ENCODE measurements around the gene ARL15.
"Not testable (repeated sequence)": the region's sequence is repeated elsewhere in the genome, so short reads cannot be mapped to it uniquely, and the experiment has no call there.

Gene ARL15

DNA sequence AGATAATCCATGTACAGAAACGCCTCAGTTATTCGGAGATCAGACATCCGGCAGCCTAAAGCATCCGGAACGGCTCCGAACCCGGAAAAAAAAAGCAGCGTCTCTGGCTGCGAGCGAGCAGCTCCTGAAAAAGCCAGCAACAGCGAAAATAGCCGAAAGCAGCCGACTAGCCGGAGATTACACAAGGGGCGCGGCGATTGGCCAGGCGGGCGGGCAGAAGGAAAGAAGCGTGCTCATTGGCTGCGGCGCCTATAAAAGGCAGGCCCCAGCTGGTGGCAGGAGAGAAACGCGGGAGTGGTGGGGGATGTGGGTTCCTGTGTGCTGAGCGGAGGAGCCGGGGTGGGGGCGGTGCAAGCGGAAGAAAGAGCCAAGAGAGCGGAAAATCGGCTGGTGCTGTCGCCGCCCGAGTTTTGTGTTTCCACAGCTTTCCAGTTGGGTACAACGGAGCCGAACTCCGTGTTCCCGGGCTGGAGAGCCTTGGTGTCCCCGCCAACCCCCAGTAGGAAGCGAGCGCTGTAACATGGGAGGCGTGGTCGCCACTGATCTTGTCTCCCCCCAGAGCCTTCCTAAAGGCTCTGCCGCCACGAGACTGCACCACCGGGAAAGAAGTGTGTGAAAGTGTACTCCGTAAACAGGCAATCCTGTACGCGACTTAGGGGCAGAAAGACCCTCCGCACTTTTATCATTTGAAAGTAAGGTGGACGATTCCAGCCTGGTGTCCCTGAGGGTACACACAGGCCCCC, at the start of gene ARL15:
ARL15 (minus strand) TSS at position 141 of the 743 bp plus-strand sequence.
- peak; percentile 98 for DNase-seq (ENCODE audit: low spot score)

DNA sequence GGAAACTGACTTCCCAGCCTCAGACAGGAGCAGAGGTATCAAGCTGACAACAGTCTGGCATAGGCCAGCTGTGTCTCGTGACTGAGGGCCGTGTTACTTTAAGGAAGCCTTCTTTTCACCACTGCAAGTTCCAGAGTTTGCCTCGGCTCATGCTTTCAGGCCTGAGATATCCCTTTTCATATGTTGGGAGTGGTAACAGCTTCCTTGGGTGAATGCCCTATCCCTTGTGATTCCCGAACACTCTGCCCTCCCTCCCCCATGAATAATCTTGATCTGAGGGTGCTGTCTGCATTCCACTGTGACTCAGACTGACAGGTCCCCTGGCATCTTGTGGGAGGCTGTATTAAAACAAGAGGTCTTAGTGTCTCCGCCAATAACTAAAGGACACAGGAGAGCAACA, 49.7 kb upstream of the ARL15 start:
- no peak for DNase-seq (ENCODE audit: low spot score)

GRCh38 chr5:54357408-54358058, 47.2 kb upstream of the ARL15 start:
- no peak for DNase-seq (ENCODE audit: low spot score)

DNA sequence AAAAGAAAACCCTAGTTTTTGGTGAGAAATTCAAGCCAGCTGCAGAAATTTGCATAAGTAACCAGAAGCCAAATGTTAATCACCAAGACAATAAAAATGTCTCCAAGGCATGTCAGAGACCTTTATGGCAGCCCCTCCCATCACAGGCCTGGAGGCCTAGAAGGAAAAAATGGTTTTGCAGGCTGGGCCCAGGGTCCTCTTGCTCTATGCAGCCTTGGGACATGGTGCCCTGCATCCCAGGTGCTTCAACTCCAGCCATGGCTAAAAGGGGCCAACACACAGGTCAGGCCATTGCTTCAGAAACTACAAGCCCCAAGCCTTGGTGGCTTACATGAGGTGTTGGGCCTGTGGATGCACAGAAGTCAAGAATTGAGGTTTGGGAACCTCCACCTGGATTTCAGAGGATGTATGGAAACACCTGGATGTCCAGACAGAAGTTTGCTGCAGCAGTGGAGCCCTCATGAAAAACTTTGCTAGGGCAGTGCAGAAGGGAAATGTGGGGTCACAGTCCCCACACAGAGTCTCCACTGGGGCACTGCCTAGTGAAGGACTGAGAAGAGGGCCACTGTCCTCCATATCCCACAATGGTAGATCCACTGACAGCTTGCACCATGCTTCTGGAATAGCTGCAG, 43.7 kb upstream of the ARL15 start:
- DNase-seq (ENCODE audit: low spot score): not testable (repeated sequence)

- not testable (repeated sequence) for DNase-seq (ENCODE audit: low spot score)
These were observed 42.2 kb upstream of the ARL15 start for GRCh38 chr5:54352580-54352979.

DNA sequence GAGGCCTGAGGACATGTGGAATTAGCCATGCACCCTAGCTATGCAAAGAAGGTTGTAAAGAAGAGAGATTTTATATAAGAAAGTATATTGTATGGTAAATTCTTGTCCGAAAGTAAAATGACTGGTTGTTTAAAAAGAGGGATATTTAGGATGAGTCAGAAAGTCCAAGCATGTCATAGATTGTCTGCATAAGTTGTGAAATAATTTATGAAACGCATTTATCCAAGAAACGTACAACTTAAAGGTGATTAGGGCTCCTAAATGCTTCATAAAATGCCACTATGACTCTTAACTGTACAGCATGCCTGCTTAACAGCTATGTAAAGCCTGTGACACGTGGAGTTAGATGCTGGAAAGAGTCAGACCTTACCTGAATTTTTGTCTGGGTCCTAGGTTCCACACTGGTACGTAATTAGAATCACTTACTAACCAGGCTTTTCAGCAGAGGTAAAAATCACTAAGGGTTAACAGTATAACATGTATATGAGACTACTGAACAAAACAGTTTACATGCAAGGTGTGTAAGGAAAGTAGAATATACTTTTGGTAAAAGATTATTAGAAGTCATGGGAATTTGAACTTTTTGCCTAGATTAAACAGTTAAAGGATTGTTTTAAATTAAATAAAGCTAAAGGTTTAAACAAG, 37.0 kb upstream of the ARL15 start:
- DNase-seq (ENCODE audit: low spot score): no peak

DNA sequence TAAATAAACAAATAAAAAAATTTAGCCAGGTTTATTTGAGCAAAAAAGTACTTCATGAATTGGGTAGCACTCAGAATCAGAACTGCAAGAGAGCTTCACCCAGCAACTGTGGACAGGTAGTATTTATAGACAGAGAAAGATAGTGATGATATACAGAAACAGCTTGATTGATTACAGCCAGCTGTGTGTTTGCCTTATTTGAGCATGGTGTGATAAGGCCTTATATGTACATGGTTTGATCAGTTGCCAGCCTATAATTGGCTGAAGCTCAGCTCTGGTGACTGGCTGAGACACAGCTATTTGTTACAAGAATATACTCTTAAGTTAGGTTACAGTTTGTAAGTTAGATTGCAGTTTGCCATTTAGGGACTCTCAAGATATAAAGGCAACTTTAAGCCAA, 34.3 kb upstream of the ARL15 start:
- no peak for DNase-seq (ENCODE audit: low spot score)

GRCh38 chr5:54341971-54342370, 31.6 kb upstream of the ARL15 start:
- no peak for DNase-seq (ENCODE audit: low spot score)

- DNase-seq (ENCODE audit: low spot score): no peak
These were observed 27.1 kb upstream of the ARL15 start for GRCh38 chr5:54337523-54337922.

DNA sequence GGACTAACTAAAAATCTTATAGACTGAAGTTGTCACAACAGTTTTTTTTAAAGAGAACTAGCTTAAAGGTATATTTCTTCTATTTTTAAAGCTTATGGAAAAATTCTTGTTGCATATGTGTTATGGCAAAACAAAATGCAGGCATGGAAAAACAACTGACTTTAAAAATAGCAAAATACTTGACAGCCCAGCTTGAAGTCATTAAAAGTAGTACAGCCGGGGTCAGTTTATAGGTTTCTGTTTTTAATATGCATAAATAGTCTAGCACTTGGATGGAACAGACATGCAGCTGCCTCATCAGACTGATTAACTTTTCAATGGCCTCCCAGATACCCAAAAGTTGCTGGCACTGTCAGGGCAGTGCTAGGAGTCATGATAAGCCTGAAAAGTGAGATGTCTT, 22.3 kb upstream of the ARL15 start:
- DNase-seq (ENCODE audit: low spot score): no peak

- no peak for DNase-seq (ENCODE audit: low spot score)
These were observed 19.6 kb upstream of the ARL15 start for GRCh38 chr5:54329731-54330709.

DNA sequence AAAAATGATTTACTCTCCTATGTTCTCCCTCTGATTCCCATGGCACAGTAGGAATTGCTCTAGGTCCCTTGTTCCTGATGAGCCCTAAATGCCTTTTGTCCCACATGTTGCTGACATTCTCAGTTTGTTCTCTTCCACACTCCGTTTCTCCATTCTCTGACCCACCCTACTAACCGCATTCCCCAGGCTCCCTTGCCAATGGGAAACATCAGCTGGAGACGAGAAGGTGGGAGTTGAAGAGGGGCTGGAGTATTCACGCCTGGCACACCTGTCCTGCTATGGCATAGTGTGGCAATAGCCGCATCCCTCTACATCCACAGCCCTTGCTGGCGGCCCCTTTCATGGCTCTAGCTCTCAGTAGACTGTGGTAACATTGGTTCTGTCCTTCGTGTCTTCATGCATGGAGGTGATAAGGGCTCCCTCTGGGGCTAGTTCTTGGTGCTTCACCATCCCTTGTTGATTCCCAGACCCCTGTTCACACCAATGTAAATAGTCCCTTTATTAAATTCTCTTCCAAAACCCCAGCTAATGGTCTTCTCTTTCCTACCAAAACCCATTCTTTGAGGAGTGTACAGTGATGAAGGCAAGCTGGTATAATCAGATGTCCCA, 16.4 kb upstream of the ARL15 start:
- DNase-seq (ENCODE audit: low spot score): no peak

DNA sequence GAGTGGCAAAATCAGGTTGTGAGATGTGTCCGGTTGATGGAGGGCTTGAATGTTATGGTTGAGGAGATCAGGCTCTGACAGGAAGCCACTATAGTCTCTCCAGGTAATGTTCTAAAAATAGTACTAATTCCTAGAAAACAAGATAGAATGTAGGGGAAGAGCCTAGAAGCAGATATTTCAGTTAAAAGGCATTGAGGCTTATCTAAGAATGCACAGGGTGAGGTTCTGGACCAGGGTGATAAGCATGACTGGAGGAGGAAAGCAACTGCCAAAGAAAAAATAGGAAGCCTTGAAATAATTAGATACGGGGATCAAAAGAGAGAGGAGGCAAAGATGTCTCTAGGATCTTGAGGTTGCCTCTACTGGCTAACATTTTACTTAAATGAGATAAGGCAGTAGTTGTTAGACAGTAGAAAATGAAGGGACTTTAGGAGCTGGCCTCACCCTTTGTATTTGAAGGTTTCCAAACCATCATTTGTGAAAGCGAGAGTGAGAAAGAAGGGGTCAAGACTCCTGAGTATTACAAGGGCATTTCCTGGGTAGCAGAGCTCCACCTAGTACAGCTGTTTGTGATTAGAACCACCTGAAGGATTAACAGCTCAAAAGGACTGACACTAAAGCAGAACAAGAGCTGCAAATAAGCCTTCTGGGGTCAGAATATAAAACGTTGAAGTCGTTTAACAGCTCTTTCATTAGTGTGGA, 15.4 kb upstream of the ARL15 start:
- no peak for DNase-seq (ENCODE audit: low spot score)

DNA sequence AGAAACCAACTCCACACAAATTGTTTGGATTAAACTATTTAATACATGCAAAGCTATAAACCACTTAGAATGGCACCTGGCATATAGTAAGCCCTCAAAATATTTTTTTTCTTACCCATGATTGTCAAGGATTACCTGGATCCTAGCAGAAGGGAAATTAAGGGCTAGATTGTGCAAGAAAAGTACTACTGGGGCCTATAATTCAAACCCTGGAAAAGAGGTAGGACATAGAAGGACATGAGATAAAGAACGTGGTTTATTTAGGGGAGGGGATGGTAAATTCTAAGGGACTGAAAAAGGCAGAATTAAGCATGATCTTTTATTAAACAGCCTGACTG, 14.9 kb upstream of the ARL15 start:
- DNase-seq (ENCODE audit: low spot score): no peak

GRCh38 chr5:54324651-54325271, 14.4 kb upstream of the ARL15 start:
- no peak for DNase-seq (ENCODE audit: low spot score)

- no peak for DNase-seq (ENCODE audit: low spot score)
These were observed 13.1 kb upstream of the ARL15 start for GRCh38 chr5:54323495-54323894.

- no peak for DNase-seq (ENCODE audit: low spot score)
These were observed 9.9 kb upstream of the ARL15 start for GRCh38 chr5:54320256-54320655.

DNA sequence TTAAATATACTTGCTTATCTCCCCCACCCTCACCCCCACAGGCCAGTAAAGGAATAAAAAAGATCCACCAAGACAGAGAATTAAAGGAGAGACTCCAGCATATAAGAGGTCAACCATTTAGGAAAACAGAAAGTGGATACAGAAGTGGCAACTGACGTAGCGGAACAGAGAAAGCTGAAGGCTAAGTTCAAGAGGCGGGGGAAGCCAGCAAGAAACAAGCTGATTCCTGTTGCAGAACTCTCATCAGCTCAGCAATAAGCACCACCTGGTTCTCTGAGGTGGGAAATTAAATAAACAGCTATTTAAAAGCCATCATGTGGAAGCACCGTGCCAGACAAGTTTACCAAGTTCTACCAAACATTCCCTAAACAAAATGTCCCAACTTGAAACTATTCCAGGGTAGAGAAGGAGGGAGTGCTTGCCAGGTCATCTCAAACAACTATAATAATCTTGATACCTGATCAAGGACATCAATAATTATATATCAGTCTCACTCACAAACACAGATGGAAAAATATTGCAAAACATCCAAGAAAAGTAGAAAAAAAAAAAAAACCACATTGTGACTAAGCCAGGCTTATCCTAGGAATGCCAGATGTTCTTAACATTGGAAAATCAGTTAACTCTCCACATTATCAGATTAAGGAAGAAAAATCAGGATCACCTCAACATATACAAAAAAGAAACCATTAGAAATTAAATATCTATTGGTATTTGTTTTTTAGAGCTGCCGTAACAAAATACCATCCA, 7.3 kb upstream of the ARL15 start:
- DNase-seq (ENCODE audit: low spot score): no peak

- DNase-seq (ENCODE audit: low spot score): no peak
These were observed 5.6 kb upstream of the ARL15 start for GRCh38 chr5:54315736-54316528.

Measured in NAMALWA (cell line).